Tibial artery (tissue), 4 donors: Measurements from ENCODE around the gene CLEC4M.

Experiments used
- DNase-seq, 2 donors: peaks; one replicate each; pipeline ENCODE4 v3.0.0-alpha.2; 2019
- H3K27ac ChIP-seq, 2 donors: fragments of 200-600 bp; sonication (generic) in 1 of 2; 1 replicate in 1 of 2; 2 replicates in 1 of 2; pipeline ENCODE4 v1.5.1; 2018 to 2019; ENCODE audit warnings: mild to moderate bottlenecking in 1 of 2
- H3K27me3 ChIP-seq, 2 donors: fragments of 200-600 bp; sonication (generic) in 1 of 2; one replicate each; pipeline versions ENCODE4 v1.5.1 to v1.6.0; 2016 to 2019
- H3K36me3 ChIP-seq, 3 donors: fragments of 200-600 bp; sonication (generic) in 2 of 3; one replicate each; pipeline ENCODE4 v1.5.1; 2016 to 2019; ENCODE audit warnings: mild to moderate bottlenecking in 2 of 3
- H3K4me1 ChIP-seq, 4 donors: fragments of 200-600 bp; sonication (generic) in 2 of 4; 1 replicate in 3 of 4; 2 replicates in 1 of 4; pipeline ENCODE4 v1.5.1; 2016 to 2019
- H3K4me3 ChIP-seq, 2 donors: fragments of 200-600 bp; sonication (generic) in 1 of 2; 1 replicate in 1 of 2; 2 replicates in 1 of 2; pipeline ENCODE4 v1.5.1; 2018 to 2019; ENCODE audit warnings: mild to moderate bottlenecking in 2 of 2
- H3K9me3 ChIP-seq, 3 donors: fragments of 200-600 bp; sonication (generic) in 1 of 3; one replicate each; pipeline ENCODE4 v1.5.1; 2016 to 2019
- CTCF ChIP-seq, 2 experiments: fragments of 200-600 bp in 1 of 2; fragments of 450-650 bp in 1 of 2; IDR thresholded peaks; one replicate each; pipeline ENCODE4 v1.5.1; 2017 to 2019; ENCODE audit warnings: antibody characterized with exemption in 2 of 2, mild to moderate bottlenecking in 1 of 2, moderate library complexity in 1 of 2
- intact Hi-C: fragments of 100-400 bp; cut with DNase I; formaldehyde crosslinking; loops from one replicate; pipeline ENCODE4 v1.15.0; 2023; ENCODE audit warnings: low total_unique reads

Gene CLEC4M

GRCh38 chr19:7766535-7766934, 3.5 kb downstream of the CLEC4M start:
- intact Hi-C loops = no loop called here
- peak in 1 of 2 donors; percentile 42 for DNase-seq
- peaks cover 0 to 16% of the 10 kb centered on the region in 2 donors for H3K27me3 ChIP-seq
- H3K9me3 ChIP-seq = no peaks in the 10 kb centered on the region
- H3K4me1 ChIP-seq = no peaks in the 10 kb centered on the region
- no peak overlapping the region for H3K4me3 ChIP-seq
- no peak overlapping the region for H3K27ac ChIP-seq
- no peak for TF ChIP-seq CTCF (IDR thresholded peaks at IDR 0.05)
- H3K36me3 ChIP-seq = no peaks in the 10 kb centered on the region

GRCh38 chr19:7767487-7767886, 4.4 kb downstream of the CLEC4M start:
- no peak for TF ChIP-seq CTCF (IDR thresholded peaks at IDR 0.05)
- H3K4me1 ChIP-seq = no peaks in the 10 kb centered on the region
- no peak overlapping the region for H3K4me3 ChIP-seq
- no peak overlapping the region for H3K27ac ChIP-seq
- intact Hi-C loops = no loop called here
- no peaks in the 10 kb centered on the region for H3K9me3 ChIP-seq
- H3K36me3 ChIP-seq = no peaks in the 10 kb centered on the region
- DNase-seq = peak in 1 of 2 donors; percentile 31
- H3K27me3 ChIP-seq = peaks cover 0 to 16% of the 10 kb centered on the region in 2 donors

DNA sequence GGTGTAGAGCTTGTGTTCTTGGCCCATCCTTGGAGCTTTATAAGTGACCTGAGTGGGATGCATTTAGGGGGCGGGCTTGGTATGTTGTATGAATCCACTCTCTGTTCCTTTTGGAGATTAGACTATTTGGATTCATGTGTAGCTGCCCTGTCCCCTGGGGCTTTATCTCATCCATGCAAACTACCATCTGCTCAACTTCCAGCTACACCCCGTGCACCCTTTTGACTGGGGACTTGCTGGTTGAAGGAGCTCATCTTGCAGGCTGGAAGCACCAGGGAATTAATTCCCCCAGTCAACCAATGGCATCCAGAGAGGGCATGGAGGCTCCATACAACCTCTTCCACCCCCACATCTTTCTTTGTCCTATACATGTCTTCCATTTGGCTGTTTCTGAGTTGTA, 6.1 kb downstream of the CLEC4M start:
- no peaks in the 10 kb centered on the region for H3K4me1 ChIP-seq
- H3K27me3 ChIP-seq = peaks cover 0 to 18% of the 10 kb centered on the region in 2 donors
- H3K4me3 ChIP-seq = no peak overlapping the region
- H3K9me3 ChIP-seq = no peaks in the 10 kb centered on the region
- intact Hi-C loops = no loop called here
- TF ChIP-seq CTCF (IDR thresholded peaks at IDR 0.05) = no peak
- no peaks in the 10 kb centered on the region for H3K36me3 ChIP-seq
- no peak overlapping the region for H3K27ac ChIP-seq
- DNase-seq = peak in 1 of 2 donors; percentile 9

- no peaks in the 10 kb centered on the region for H3K9me3 ChIP-seq
- peak in 1 of 2 donors; percentile 41 for DNase-seq
- peaks cover 0 to 21% of the 10 kb centered on the region in 2 donors for H3K27me3 ChIP-seq
- intact Hi-C loops = no loop called here
- no peaks in the 10 kb centered on the region for H3K4me1 ChIP-seq
- TF ChIP-seq CTCF (IDR thresholded peaks at IDR 0.05) = no peak
- H3K36me3 ChIP-seq = no peaks in the 10 kb centered on the region
- H3K27ac ChIP-seq = no peak overlapping the region
- H3K4me3 ChIP-seq = no peak overlapping the region
These were observed 8.0 kb downstream of the CLEC4M start for GRCh38 chr19:7771072-7771471.

DNA sequence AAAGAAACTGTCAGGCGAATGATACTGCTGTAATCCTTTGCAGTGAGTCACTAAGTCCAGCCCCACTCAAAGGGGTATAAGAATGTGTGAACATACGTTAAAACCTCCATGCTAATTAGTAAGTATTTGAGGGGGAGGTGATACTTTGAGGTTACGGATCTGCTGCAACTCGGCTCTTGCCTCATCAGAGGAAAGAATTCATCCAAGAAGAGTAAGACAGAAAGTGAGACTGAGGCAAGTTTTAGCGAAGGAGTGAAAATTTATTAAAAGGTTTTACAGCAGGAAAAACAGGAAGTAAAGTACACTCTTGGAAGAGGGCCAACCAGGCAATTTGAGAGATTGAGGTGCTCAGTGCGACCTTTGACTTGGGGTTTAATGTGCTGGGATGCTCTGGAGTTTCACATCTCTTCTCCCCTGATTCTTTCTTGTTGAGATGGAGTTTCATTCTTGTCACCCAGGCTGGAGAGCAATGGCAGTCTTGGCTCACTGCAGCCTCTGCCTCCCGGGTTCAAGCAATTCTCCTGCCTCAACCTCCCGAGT, 9.8 kb downstream of the CLEC4M start:
- H3K36me3 ChIP-seq = no peaks in the 10 kb centered on the region
- DNase-seq = no peak
- TF ChIP-seq CTCF (IDR thresholded peaks at IDR 0.05) = no peak
- intact Hi-C loops = no loop called here
- no peaks in the 10 kb centered on the region for H3K4me1 ChIP-seq
- no peak overlapping the region for H3K4me3 ChIP-seq
- H3K9me3 ChIP-seq = no peaks in the 10 kb centered on the region
- H3K27ac ChIP-seq = no peak overlapping the region
- H3K27me3 ChIP-seq = peaks cover 0 to 15% of the 10 kb centered on the region in 2 donors

DNA sequence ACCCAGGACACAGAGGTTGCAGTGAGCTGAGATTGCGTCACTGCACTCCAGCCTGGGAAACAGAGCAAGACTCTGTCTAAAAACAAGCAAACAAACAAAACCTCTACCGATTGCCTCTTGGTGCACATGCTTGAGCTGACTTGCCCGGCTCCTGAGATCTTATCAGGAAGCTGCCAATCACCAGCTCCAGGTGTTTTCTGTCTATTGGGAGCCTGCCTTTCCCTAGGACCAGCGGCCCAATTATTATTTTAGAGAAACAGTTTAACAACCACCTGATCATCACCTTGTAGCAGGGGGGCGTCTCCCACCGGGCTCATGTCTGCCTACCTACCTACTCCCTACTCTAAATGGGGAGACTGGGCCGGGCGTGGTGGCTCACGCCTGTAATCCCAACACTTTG, 10.8 kb downstream of the CLEC4M start:
- intact Hi-C loops = no loop called here
- no peak for TF ChIP-seq CTCF (IDR thresholded peaks at IDR 0.05)
- H3K27me3 ChIP-seq = peaks cover 0 to 15% of the 10 kb centered on the region in 2 donors

More for the DNA sequence above, 10.8 kb downstream of the CLEC4M start:
- no peaks in the 10 kb centered on the region for H3K36me3 ChIP-seq
- no peaks in the 10 kb centered on the region for H3K9me3 ChIP-seq
- no peaks in the 10 kb centered on the region for H3K4me1 ChIP-seq
- H3K27ac ChIP-seq = no peak overlapping the region
- DNase-seq = no peak
- no peak overlapping the region for H3K4me3 ChIP-seq
